GM12878 (cell line): ENCODE data around the gene LIFR. TPM values are rescaled to one million over a fixed set of nuclear protein-coding genes. Genes with fewer than 3 reads are reported as not detected.

Source experiments
- ATAC-seq: fragments of 200-7000 bp; cut with Tn5 transposase; 3 replicates; pipeline ENCODE4 v1.9.1; 2020; ENCODE audit warnings: mild to moderate bottlenecking, moderate library complexity
- BruUV-seq: library from RNA; stranded (reverse); fragments of 400-500 nt; replicated peaks from 2 replicates; lab custom pipeline; 2021; lab: Mats Ljungman, UMichigan
- CTCF ChIA-PET: fragments of 300-600 bp; sonication (Branson Sonifier 250); formaldehyde crosslinking; extraction: SDS; loops from one replicate; lab custom pipeline; 2021; ENCODE audit warnings: inconsistent platforms; lab: Yijun Ruan, JAX
- POLR2A ChIA-PET: fragments of 350-600 bp; formaldehyde crosslinking; extraction: SDS; loops from one replicate; lab custom pipeline; 2021; ENCODE audit warnings: inconsistent platforms; lab: Charles Lee
- RAD21 ChIA-PET: fragments of 300-600 bp; sonication (Branson Sonifier 250); formaldehyde crosslinking; loops from one replicate; lab custom pipeline; 2023; ENCODE audit warnings: antibody characterized with exemption; ENCODE audit not compliant: unreplicated experiment; lab: Charles Lee
- SMC1A ChIA-PET: fragments of 300-600 bp; sonication (Branson Sonifier 250); formaldehyde crosslinking; loops from one replicate; lab custom pipeline; 2023; ENCODE audit not compliant: unreplicated experiment, uncharacterized antibody; lab: Charles Lee
- DNase-seq: peaks from one replicate; pipeline ENCODE4 v3.0.0-alpha.2; 2011; ENCODE audit warnings: low read depth, low spot score
- FAIRE-seq: peaks from 3 replicates; lab custom pipeline; 2011; peaks lifted over from hg19 to GRCh38; lab: Jason Lieb, UNC
- H2AFZ ChIP-seq: 2 replicates; pipeline ENCODE4 v1.6.0; 2011; ENCODE audit warnings: low read depth, low read length, control low read depth; ENCODE audit not compliant: control insufficient read depth
- H3K27ac ChIP-seq: 2 replicates; pipeline ENCODE4 v1.5.1; 2011; ENCODE audit warnings: control low read depth; ENCODE audit not compliant: control insufficient read depth, insufficient read depth
- H3K27me3 ChIP-seq, 2 experiments: replicated peaks in 1 of 2; 2 replicates each; pipeline versions ENCODE4 v1.6.0 to v1.6.1; 2011; ENCODE audit warnings: low read length in 1 of 2; ENCODE audit not compliant: control insufficient read depth in 2 of 2, insufficient read depth in 2 of 2
- H3K36me3 ChIP-seq, 2 experiments: 2 replicates each; pipeline ENCODE4 v1.5.1; 2011; ENCODE audit warnings: low read length in 1 of 2; ENCODE audit not compliant: control insufficient read depth in 2 of 2, insufficient read depth in 2 of 2
- H3K4me1 ChIP-seq: 2 replicates; pipeline ENCODE4 v1.6.1; 2011; ENCODE audit warnings: mild to moderate bottlenecking, low read length, moderate library complexity, mixed read lengths; ENCODE audit not compliant: control insufficient read depth, insufficient read depth
- H3K4me2 ChIP-seq: 2 replicates; pipeline ENCODE4 v1.6.0; 2011; ENCODE audit warnings: control low read depth; ENCODE audit not compliant: control insufficient read depth, insufficient read depth
- H3K4me3 ChIP-seq: fragments of 200-600 bp; sonication (generic); 2 replicates; pipeline ENCODE4 v1.5.1; 2016
- H3K79me2 ChIP-seq: 2 replicates; pipeline ENCODE4 v1.6.0; 2011; ENCODE audit warnings: low read length; ENCODE audit not compliant: control insufficient read depth, insufficient read depth
- H3K9ac ChIP-seq: 2 replicates; pipeline ENCODE4 v1.8.0; 2011; ENCODE audit warnings: low read length, control low read depth, mixed read lengths; ENCODE audit not compliant: control insufficient read depth, insufficient read depth
- H3K9me3 ChIP-seq: replicated peaks from 3 replicates; pipeline ENCODE4 v1.5.1; 2011; ENCODE audit warnings: mild to moderate bottlenecking, low read length; ENCODE audit not compliant: control insufficient read depth, insufficient read depth
- H4K20me1 ChIP-seq: 2 replicates; pipeline ENCODE4 v1.6.0; 2011; ENCODE audit not compliant: control insufficient read depth, insufficient read depth
- ASH2L ChIP-seq: fragments of 300-600, 200-600 bp; sonication (generic); IDR thresholded peaks from 2 replicates; pipeline ENCODE4 v1.6.1; 2017; ENCODE audit warnings: low read depth, mild to moderate bottlenecking, borderline replicate concordance
- CEBPZ ChIP-seq: fragments of 150-350 bp; IDR thresholded peaks from 2 replicates; pipeline ENCODE4 v1.6.1; 2016; ENCODE audit warnings: low read depth, low read length
- DPF2 ChIP-seq: fragments of 450-650 bp; IDR thresholded peaks from 2 replicates; pipeline ENCODE4 v1.6.1; 2017; ENCODE audit warnings: mild to moderate bottlenecking
- ETV6 ChIP-seq, 2 experiments: fragments of 450-650 bp in 1 of 2; IDR thresholded peaks in 1 of 2; conservative IDR thresholded peaks in 1 of 2; 2 replicates each; pipeline ENCODE4 v1.6.1; 2014; ENCODE audit warnings: antibody characterized with exemption in 1 of 2, borderline replicate concordance in 1 of 2, low read depth in 1 of 2, mild to moderate bottlenecking in 1 of 2, moderate library complexity in 1 of 2
- KDM1A ChIP-seq: fragments of 200-600 bp; sonication (generic); IDR thresholded peaks from 2 replicates; pipeline ENCODE4 v1.6.1; 2016; ENCODE audit warnings: borderline replicate concordance
- NR2F1 ChIP-seq: fragments of 450-650 bp; conservative IDR thresholded peaks from 2 replicates; pipeline ENCODE4 v1.6.1; 2017; ENCODE audit warnings: mild to moderate bottlenecking
- RELB ChIP-seq: fragments of 450-650 bp; IDR thresholded peaks from 2 replicates; pipeline ENCODE4 v1.6.1; 2017; ENCODE audit warnings: low read depth, mild to moderate bottlenecking, moderate library complexity
- SIN3A ChIP-seq: IDR thresholded peaks from 2 replicates; pipeline ENCODE4 v1.6.1; 2012; ENCODE audit warnings: low read depth, low read length, improper control_type of control experiment
- SMAD1 ChIP-seq: fragments of 450-650 bp; IDR thresholded peaks from 2 replicates; pipeline ENCODE4 v1.6.1; 2018; ENCODE audit warnings: mild to moderate bottlenecking, low read depth; ENCODE audit not compliant: partially characterized antibody
- SMAD5 ChIP-seq: IDR thresholded peaks from 2 replicates; pipeline ENCODE4 v1.6.1; 2016; ENCODE audit warnings: antibody characterized with exemption, low read depth
- SMARCA5 ChIP-seq: fragments of 450-650 bp; IDR thresholded peaks from 2 replicates; pipeline ENCODE4 v1.6.1; 2017; ENCODE audit warnings: mild to moderate bottlenecking
- SP1 ChIP-seq: IDR thresholded peaks from one replicate; pipeline ENCODE4 v1.6.1; 2011; ENCODE audit warnings: low read depth, low read length
- STAT1 ChIP-seq: fragments of 450-650 bp; conservative IDR thresholded peaks from 2 replicates; pipeline ENCODE4 v1.6.1; 2014; ENCODE audit warnings: antibody characterized with exemption, mild to moderate bottlenecking
- TARDBP ChIP-seq: IDR thresholded peaks from 2 replicates; pipeline ENCODE4 v1.6.1; 2016; ENCODE audit warnings: borderline replicate concordance
- ZNF384 ChIP-seq: IDR thresholded peaks from 2 replicates; pipeline ENCODE4 v1.6.1; 2012; ENCODE audit warnings: low read depth, mild to moderate bottlenecking, low read length, improper control_type of control experiment, borderline replicate concordance
- WGBS: methylation state at CpG from one replicate; pipeline ENCODE4 v1.1.6; 2016; ENCODE audit warnings: low lambda C conversion rate; ENCODE audit not compliant: insufficient replicate concordance, insufficient coverage; ENCODE audit errors: missing lambda C conversion rate; 5-methylcytosine and 5-hydroxymethylcytosine counted together
- in situ Hi-C: fragments of 300-500 bp; cut with MboI; formaldehyde crosslinking; loops from 9 replicates; pipeline ENCODE4 v1.14.3; 2018; ENCODE audit warnings: mixed read lengths
- intact Hi-C: fragments of 100-400 bp; cut with micrococcal nuclease; formaldehyde crosslinking; loops from one replicate; pipeline ENCODE4 v1.14.2; 2022; ENCODE audit not compliant: unreplicated experiment
- polyA plus RNA-seq, 11 experiments: library from polyadenylated mRNA; depleted of rRNA in 4 of 11; unstranded in 6 of 11; stranded (reverse) in 5 of 11; fragments of >200 nt; fragmentation: Nextera tagmentation in 4 of 11; fragmentation: Illumina TruSeq in 1 of 11; extraction: Ambion mirVana in 4 of 11; extraction: Trizol in 1 of 11; gene quantifications; 1 replicate in 1 of 11; 2 replicates in 10 of 11; pipeline versions ENCODE4 v1.2.1 to v1.2.3, GENCODE V29; 2011 to 2016; ENCODE audit warnings: inconsistent platforms in 2 of 11, missing spikeins in 2 of 11, low read depth in 1 of 11
- total RNA-seq, 4 experiments: library from RNA; depleted of rRNA in 3 of 4; stranded (reverse); fragments of >200 nt in 3 of 4; fragmentation: Illumina TruSeq in 1 of 4; extraction: Trizol in 1 of 4; gene quantifications; 2 replicates each; pipeline versions ENCODE4 v1.2.1 to v1.2.3, GENCODE V29; 2013 to 2021

The LIFR gene
- total and polyA plus RNA-seq, 10 of the 15 experiments (the other 5 are each of a cell fraction or from before 2014, with no cell fraction given): 0.10 TPM; not detected in 9

- TF ChIP-seq ETV6 (conservative IDR thresholded peaks at IDR 0.05 in 1 of 2, IDR thresholded peaks at IDR 0.05 in 1 of 2; ENCODE audit: borderline replicate concordance in 1 of 2, low read depth in 1 of 2): no peak
- no peak for TF ChIP-seq ZNF384
- TF ChIP-seq SMARCA5: no peak
- TF ChIP-seq TARDBP: no peak
- TF ChIP-seq SIN3A: no peak
These were observed 19.5 kb downstream of the LIFR start (continued) for GRCh38 chr5:38536968-38537367.

- Histone ChIP-seq H3K27me3 (no peaks in the 10 kb centered on the region; a peak in 1 of 4 replicates), H3K27ac (no peak overlapping the region), H4K20me1 (no peaks in the 10 kb centered on the region), H3K4me3 (no peak overlapping the region), H3K9ac (no peak overlapping the region), H3K36me3 (no peaks in the 10 kb centered on the region), H3K4me2 (no peak overlapping the region), H3K79me2 (no peaks in the 10 kb centered on the region), H3K9me3 (no peaks in the 10 kb centered on the region), H2AFZ (no peak overlapping the region), H3K4me1 (no peaks in the 10 kb centered on the region)
- 47% methylated on average over 2 of the region's 2 CpGs for WGBS
- DNase-seq (no peak), FAIRE-seq (no peak), ATAC-seq (no peak)
- no TSS peak for BruUV-seq
- ChIA-PET RAD21 (no interaction called here), POLR2A (no interaction called here), CTCF (interaction anchor here (1.8 kb wide), 1 partner anchor 94 kb away, joined by 5 read pairs; no protein-coding TSS in a partner anchor), SMC1A (no interaction called here)
- intact Hi-C loops (no loop called here), in situ Hi-C loops (no loop called here)
- TF ChIP-seq KDM1A (no peak), DPF2 (no peak), SMAD1 (no peak), NR2F1 (no peak), ASH2L (no peak), CEBPZ (no peak), RELB (no peak), SMAD5 (no peak), STAT1 (no peak), SP1 (no peak)
These were observed 20.6 kb downstream of the LIFR start for GRCh38 chr5:38535845-38536244.
